CD4-positive, alpha-beta T cell treated with Interferon gamma for 1 hour (primary cell): ENCODE data around the gene DMXL1.
"Not testable (repeated sequence)": the region's sequence is repeated elsewhere in the genome, so short reads cannot be mapped to it uniquely, and the experiment has no call there.

Experiments used
- DNase-seq: peaks from one replicate; pipeline ENCODE4 v3.0.0-alpha.2; 2020

Gene DMXL1

DNA sequence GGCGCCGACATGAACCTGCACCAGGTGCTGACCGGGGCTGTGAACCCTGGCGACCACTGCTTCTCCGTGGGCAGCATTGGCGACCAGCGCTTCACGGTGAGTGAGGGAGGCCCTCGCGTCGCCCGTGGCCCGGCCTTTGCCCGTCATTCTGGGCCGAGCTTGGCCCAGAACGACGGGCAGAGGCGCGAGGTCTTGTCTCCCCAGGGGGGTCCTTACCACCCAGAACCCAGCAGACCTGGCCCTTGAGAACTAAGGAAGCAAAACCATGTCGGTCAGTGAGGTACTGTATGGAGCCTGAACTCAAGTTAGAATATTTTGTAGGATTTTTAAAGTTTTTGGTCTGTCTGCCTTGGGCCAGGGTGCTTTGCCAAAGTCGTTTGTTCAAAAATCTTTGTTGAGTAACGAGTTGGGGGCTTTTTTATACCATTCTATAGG is 691 bp downstream of the DMXL1 start:
- DNase-seq, result no peak

DNA sequence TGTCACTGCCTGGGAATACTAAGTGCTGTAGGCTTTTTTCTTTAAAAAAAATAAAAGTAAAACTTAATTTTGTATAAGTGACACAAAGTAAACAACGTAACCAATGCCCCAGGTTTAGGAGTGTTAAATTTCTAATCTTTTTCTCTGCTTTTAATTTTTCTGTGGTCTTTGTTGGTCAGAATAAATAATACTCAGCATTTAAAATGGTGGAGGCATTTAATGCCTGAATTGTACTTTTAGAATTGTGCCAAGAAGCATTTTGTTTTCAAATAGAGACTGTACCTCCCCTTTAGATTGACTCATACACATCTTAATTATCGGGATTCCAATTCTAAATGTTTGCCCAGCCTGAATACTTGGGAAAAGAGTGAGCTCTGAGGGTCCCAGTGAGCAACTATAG is 1.6 kb downstream of the DMXL1 start:
- DNase-seq, result no peak

DNA sequence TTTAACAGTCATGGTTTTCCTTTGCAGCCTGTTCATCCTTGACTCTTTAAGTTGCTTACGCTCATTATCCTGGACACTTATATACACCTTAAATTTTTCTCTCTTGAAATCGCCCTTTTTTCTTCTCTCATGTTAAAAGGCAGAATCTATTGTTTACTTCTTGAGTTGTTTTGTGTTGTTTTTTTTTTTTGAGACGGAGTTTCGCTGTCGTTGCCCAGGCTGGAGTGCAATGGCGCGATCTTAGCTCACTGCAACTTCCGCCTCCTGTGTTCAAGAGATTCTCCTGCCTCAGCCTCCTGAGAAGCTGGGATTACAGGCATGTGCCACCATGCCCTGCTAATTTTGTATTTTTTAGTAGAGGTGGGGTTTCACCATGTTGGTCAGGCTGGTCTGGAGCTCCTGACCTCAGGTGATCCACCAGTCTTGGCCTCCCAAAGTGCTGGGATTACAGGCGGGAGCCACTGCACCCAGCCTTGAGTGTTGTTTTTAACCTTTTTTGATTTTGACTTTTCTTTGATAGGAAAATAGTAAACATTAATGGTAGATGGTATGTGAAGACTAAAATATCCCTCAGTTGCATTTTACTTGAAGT is 3.0 kb downstream of the DMXL1 start:
- DNase-seq, result not testable (repeated sequence)

DNA sequence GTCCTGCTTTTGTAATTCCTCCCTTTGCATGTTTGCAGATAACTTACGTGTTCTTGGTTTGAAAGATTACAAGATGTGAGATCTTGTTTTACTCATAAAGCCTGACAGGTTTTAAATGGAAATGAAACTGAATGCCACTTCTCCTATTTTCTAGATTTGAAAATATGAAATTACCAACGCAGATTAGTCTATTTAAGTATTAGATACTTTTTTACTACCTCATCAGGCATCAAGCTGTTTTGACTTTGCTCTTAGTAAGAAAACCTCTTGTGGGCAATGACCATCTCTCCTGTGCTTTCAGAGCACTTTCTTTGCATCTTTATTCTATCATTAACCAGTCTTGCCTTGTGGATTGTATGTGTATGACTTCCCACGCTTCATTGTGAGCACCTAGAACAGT is 3.5 kb downstream of the DMXL1 start:
- no peak for DNase-seq

DNA sequence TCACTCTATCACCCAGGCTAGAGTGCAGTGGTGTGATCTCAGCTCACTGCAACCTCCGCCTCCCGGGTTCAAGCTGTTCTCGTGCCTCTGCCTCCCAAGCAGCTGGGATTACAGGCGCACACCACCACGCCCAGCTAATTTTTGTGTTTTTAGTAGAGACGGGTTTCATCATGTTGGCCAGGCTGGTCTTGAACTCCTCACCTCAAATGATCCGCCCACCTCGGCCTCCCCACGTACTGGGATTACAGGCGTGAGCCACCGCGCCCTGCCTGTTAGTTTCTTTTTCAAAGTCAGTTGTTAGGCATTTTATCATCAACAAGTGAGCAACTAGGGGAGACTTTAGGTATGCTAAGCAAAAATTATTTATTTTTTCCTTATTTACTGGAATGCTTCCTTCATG is 4.4 kb downstream of the DMXL1 start:
- not testable (repeated sequence) for DNase-seq

DNA sequence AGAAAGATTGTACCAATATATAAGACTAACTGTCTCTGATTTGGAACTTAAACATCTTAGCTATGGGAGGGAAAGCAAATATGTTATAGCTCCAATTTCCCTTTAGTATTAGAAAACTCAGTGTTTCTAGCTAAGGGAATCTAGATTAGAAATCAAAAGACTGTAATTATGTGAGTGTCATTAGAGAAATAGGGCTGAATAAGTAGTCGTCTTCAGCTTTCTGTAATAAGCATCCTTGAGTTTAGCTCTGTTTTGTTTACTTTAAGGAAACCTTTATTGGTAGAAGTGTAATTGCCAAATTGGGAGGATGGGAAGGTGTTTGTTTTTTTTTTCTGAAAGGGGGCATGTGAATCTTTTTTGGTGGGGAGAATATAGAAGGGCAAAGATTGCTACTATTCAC is 5.2 kb downstream of the DMXL1 start:
- no peak for DNase-seq

DNA sequence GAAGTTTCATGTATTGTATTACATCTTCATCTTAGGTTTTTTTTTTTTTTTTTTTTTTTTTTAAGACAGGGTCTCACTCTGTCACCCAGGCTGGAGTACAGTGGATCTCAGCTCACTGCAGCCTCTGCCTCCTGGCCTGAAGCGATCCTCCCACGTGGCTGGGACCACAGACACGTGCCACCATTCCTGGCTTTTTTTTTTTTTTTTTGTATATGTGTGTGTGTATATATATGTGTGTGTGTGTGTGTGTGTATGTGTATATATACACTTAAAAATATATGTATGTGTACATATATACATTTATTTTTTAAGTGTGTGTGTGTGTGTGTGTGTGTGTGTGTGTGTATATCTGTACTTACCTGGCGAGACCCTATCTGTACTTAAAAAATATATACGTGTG is 6.6 kb downstream of the DMXL1 start:
- DNase-seq, result no peak

DNA sequence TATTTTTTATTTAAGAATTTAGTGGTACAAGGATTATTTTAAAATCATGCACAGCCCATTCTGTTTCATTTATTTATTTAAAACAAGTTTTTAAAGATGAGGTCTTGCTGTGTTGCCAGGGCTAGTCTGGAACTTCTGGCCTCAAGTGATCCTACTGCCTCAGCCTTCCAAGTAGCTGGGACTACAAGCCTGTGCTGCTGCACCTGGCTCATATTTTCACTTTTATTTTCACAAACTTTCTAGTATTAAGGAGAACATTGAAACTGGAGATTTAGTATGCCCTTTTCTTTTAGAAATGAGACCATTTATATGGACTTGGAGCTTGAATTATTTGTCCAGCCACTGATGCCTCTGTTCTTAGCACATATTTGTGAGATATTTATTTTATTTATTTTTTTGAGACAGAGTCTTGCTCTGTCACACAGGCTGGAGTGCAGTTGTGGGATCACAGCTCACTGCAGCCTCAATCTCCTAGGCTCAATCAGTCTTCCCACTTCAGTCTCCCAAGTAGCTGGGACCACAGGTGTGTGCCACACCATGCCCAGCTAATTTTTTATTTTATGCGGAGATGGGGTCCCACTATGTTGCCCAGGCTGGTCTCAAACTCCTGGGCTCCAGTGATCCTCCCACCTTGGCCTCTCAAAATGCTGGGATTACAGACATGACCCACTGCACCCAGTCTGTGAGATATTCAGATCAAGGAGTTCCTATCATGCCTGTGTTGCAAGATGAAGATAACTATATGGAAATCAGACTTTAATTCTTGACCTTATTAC is 7.4 kb downstream of the DMXL1 start:
- no peak for DNase-seq

DNA sequence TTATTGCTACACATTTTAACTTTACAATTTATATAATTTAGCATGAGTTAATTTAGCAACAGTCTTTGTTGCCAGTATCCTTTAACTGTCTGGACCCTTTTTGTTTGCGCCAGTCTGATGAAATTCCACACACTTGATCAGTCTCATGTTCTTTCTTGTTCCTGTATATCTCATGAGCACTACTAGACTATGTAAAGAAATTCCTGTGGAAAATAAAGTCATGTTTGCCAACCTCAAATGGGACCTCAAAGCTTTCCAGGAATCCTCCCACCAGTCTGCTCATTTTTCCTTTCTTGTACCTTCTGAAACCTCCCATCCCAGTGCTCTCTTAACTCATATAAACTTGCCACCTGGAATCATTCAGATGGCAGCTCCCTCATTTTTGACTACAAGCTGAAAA is 8.0 kb downstream of the DMXL1 start:
- no peak for DNase-seq

DNA sequence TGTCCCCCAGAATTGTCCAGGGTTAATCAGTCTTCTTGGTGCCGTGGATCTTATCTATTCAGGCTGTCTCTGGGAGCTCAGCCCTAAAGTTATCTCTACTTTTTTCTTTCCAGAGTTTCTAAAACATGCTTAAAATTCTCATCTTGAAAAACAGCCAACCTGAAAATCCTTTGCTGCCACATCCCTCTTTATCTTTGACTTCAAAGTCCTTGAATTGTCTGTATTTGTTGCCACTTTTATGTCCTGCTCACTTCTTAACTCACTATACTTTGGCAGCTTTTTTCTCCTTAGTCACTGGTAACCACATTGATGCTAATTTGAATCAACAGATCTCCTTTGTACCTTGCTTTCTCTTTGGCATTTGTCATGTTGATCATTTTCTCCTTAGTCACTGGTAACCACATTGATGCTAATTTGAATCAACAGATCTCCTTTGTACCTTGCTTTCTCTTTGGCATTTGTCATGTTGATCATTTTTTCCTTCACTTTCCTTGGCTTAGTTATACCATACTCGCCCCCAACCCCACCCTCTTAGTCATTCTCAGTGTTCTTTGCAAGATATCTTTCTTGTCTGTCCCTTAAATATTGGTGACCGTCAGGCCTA is 8.5 kb downstream of the DMXL1 start:
- no peak for DNase-seq

DNA sequence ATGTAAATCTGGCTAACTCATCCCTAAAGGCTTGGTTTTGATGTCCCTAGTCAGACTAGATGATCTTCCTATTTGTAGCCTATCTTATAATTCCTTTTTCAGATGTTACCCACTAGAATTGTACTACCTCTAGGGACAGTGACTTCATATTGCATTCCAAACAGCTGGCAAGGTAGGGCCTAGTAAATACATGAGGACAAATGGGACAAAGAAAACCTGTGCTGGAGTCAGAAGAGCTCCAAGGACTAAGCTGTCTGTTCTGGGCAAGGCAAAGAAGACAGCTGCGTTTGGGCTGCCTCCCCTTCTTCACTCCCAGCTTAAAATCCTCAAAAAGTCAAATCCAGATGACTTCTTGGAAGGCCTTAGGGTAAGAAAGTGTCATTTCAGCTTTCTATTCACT is 10.0 kb downstream of the DMXL1 start:
- no peak for DNase-seq

DNA sequence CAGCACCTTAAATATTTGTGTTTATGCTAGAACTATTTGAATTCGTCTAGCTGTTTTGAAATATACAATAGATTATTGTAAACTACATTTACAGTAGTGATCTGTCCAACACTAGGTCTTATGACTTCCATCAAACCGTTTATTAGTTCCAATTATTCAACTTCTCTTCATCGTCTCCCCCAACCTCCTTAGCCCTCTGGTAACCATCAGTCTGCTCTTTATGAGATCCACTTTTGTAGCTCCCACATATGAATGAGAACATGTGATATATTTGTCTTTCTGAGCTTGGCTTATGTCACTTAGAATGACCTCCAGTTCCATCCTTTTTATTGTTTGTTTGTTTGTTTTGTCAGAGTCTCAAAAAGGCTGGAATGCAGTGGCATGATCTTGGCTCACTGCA is 11.8 kb downstream of the DMXL1 start:
- DNase-seq, result no peak

DNA sequence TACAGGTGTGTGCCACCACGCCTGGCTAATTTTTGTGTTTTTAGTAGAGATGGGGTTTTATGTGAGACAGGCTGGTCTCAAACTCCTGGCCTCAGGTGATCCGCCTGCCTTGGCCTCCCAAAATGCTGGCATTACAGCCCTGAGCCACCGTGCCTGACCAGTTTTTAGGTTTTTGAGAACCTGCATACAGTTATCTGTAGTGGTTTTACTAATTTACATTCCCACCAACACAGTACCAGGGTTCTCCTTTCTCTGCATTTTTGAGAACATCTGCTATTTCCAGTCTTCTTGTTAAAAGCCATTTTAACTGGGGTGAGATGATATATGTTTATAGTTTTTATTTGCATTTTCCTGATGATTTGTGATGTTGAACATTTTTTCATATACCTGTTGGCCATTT is 12.8 kb downstream of the DMXL1 start:
- DNase-seq, result no peak

DNA sequence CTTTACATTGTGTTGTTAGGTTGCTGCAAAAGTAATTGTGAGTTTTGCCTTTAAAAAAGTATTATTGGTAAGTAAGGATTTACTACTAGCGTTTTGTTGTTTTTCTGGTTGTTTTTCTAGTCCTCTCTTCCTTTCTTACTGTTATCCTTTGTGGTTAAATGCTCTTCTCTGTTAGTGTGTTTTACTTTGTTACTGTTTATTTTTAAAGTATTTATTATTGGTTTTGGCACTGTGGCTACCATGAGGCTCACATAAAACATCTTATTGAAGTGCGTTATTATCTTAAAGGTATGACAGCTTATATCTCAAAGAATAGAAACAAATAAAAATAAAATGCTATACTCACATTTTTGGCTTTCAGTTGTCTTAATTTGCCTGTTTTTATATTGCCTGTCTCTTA is 17.6 kb downstream of the DMXL1 start:
- DNase-seq, result no peak

DNA sequence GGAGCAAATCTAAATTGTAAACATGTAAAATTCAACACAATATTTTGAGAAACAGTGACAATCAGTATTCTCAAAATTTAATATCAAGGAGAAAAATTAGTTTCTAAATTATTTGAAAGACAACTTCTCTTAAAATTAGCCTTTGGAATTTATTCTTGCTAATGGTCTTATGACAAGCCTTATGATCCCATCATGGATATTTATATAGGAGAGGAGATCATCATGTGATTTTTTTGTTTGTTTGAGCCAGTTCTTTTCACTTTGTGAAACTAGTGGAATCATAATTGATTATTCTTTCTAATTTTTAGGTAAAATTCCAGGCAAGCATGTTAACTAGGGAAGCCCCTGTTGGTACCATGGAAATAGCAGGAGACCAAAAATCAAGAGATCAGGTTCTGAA is 24.7 kb downstream of the DMXL1 start:
- DNase-seq, result no peak

DNA sequence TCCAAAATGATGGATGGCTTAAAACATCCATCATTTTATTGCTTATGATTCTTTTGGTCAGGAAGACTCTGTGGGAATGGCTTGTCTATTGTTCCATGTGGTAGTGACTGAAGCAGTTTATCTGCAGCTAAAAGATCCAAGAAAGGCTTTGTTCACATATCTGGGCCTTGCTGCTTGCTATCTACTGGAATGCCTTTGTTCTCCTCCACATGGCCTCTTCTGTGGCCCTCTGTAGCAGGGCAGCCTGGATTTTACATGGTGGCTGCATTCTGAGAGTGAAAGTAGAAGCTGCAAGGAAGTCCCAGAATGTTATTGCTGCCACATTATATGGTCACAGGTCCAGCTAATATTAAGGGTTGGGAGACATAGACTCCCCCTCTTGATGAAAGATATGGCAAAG is 35.1 kb downstream of the DMXL1 start:
- no peak for DNase-seq

DNA sequence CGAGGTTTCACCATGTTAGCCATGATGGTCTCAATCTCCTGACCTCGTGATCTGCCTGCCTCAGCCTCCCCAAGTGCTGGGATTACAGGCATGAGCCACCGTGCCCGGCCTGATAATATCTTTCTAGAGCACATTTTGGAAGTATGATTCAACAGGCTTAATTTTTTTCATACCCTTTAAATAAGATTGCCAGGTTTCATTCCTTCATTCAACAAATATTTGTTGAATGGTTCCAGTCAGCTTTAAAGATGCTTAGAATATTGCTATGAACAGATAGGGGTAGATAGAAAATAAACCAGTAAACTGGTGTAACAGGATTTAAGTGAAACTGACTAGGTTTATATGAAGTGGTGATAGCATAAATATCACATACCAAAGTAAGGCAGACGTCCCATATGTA is 41.3 kb downstream of the DMXL1 start:
- DNase-seq, result no peak

DNA sequence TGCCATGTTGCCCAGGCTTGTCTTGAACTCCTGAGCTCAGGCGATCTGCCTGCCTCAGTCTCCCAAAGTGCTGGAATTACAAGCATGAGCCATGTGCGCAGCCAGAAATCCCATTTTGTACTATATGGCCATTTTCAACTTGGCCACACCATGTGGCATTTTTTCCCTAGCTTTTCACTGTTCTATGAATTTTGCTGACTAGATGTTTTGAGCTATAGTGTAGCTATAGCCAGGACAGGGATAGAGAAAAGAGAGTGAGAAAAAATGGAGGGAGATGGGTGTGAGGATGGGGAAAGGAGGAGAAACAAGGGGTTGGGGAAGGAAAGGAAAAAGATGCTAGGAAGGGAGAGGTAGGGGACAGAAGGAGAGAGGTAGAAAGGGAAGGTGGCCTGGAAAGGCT is 46.4 kb downstream of the DMXL1 start:
- no peak for DNase-seq

DNA sequence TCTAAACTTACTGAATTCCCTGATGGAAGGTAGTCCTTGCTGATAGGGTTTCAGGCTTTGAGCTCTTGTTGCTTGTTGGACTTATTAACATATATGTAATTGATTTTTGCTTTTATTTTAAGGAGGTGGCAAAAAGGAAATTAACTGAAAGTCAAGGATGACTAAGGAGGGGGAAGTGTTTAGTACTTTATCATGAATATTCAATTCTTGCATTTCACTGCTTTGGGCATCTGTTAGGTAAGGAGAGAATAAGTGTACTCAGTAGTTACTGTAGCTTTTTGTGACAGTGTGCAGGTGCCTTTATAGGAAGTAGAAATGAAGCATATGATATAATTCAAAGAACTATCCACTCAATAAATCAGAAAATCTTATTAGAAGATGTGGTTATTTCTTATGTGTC is 47.1 kb downstream of the DMXL1 start:
- no peak for DNase-seq

DNA sequence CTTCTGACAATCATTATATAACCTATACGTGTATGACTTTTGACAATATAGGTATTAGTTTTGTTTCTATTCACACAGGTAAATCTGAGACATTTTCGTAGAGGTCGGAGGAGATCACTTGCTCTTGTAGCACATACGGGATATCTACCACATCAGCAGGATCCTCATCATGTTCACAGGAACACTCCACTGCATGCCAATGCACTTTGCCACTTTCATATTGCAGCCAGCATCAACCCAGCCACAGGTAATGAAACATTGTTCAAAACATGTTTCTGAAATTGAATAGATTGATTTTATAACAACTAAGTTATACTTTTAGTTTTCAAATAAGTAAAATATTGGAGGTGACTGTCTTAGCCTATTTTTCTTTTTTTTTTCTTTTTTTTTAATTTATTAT is 50.0 kb downstream of the DMXL1 start:
- no peak for DNase-seq

DNA sequence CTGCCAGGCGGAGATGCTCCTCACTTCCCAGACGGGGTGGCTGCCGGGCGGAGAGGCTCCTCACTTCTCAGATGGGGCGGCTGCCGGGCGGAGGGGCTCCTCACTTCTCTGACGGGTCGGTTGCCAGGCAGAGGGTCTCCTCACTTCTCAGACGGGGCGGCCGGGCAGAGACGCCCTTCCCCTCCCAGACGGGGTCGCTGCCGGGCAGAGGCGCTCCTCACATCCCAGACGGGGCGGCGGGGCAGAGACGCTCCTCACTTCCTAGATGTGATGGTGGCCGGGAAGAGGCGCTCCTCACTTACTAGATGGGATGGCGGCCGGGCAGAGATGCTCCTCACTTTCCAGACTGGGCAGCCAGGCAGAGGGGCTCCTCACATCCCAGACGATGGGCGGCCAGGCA is 51.6 kb downstream of the DMXL1 start:
- not testable (repeated sequence) for DNase-seq

DNA sequence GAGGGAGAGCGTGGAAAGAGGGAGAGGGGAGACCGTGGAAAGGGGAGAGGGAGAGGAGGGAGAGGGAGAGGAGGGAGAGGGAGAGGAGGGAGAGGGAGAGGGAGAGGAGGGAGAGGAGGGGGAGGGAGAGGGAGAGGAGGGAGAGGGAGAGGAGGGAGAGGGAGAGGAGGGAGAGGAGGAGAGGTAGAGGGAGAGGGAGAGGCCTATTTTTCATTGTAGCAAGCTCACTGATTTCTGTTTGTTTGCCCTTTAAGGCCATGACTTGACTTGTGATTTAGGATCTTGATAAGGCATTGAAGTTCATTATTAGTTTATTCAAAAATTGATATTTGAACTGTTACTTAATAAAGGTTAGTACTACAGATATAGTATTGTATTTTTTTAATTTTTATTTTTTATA is 52.4 kb downstream of the DMXL1 start:
- DNase-seq, result no peak

DNA sequence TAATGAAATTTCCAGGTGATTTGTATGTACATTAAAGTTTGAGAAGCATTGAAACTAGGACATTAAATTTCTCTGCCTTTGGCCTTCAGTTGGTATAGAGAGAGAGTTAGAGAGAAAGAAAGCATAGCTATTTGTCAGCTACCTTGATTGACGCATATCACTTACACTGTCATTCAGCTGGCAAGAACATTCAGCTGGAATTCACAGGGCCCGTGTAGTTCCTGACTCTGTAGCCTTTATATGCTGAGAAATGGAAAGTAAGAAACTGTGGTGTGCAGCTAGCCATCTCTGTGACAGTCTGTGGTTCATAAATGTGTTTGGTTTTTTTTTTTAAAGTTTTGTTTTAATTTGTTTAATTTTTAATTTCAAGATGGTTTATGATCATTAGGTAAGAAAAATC is 58.9 kb downstream of the DMXL1 start:
- DNase-seq, result no peak

DNA sequence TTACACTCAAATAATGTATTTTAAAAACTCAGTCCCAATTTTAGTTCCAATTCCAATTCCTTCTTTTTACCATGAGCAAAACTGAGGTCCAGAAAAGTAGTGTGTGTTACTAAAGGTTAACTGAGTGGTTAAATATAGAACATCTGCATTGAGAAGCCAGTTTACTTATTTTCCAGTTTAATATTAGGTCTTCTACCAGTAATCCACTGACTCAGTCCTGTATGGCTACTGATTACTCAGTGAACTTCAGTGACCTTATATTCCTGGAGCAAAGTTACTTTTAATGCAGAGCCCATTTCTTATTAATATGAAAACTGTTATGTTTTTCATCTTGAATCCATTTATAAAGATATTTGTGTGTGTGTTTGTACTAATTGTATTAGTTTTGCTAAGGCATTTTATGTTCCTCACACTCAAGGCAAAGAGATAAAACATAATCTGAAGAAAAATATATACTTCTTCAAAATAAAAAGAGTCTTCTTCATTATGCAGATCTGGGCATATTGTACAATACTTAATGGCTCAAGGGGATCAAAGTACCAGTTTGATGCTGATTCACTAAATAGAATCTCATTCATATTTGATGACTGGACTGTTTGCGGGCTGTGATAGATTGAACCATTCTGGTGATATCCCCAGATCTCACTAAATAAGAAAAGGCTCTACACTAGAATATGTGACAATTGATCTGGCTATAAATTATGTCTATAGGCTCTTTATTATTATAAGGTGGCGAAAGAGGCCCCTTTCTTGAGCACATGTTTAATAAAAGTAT is 60.8 kb downstream of the DMXL1 start:
- no peak for DNase-seq
